ENCODE data around the gene MRPS22.

DNA sequence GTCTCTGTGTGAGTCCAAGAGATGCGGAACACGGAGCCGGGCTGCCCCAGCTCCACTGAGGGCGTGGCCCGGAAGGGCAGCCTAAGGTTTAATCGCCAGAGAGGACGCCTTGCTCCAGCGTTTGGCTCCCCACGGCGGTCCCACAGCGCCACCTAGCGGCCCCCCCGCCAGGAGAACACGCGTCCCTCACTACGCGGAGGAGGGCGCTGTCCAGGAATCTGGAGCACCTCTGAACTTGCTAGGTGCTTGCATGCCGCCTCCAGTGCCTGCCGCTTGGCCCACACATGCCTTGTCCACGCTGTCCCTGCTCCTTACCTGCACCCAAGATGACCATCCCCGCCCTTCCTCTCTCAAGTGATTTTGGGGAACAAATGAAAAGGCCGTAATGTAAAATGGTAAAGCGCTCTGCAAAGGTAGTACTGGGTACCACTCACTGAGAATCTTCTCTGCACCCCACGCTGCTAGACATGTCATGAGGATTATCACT is 14.4 kb upstream of the MRPS22 start:
- TF ChIP-seq, protein P1, sequence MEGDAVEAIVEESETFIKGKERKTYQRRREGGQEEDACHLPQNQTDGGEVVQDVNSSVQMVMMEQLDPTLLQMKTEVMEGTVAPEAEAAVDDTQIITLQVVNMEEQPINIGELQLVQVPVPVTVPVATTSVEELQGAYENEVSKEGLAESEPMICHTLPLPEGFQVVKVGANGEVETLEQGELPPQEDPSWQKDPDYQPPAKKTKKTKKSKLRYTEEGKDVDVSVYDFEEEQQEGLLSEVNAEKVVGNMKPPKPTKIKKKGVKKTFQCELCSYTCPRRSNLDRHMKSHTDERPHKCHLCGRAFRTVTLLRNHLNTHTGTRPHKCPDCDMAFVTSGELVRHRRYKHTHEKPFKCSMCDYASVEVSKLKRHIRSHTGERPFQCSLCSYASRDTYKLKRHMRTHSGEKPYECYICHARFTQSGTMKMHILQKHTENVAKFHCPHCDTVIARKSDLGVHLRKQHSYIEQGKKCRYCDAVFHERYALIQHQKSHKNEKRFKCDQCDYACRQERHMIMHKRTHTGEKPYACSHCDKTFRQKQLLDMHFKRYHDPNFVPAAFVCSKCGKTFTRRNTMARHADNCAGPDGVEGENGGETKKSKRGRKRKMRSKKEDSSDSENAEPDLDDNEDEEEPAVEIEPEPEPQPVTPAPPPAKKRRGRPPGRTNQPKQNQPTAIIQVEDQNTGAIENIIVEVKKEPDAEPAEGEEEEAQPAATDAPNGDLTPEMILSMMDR (IDR thresholded peaks at IDR 0.05; ENCODE audit: borderline replicate concordance, extremely low read depth, low read length, poor library complexity, severe bottlenecking), result peak; percentile 98
- no peak for TF ChIP-seq EZH2 (IDR thresholded peaks at IDR 0.05; ENCODE audit: borderline replicate concordance, low read depth, low read length, severe bottlenecking)

Data from DND-41 (cell line).